ENCODE data around the gene MRAP2.
"Not testable (repeated sequence)": the region's sequence is repeated elsewhere in the genome, so short reads cannot be mapped to it uniquely, and the experiment has no call there.

The MRAP2 gene

GRCh38 chr6:84078335-84078734 is 44.8 kb downstream of the MRAP2 start:
- no peak for DNase-seq

GRCh38 chr6:84081222-84081621 is 47.6 kb downstream of the MRAP2 start:
- no peak for DNase-seq

- DNase-seq: no peak
These were observed 49.2 kb downstream of the MRAP2 start for GRCh38 chr6:84082689-84083265.

- DNase-seq: not testable (repeated sequence)
These were observed 51.1 kb downstream of the MRAP2 start for GRCh38 chr6:84084705-84085104.

GRCh38 chr6:84086056-84086455 is 52.5 kb downstream of the MRAP2 start:
- DNase-seq: no peak

GRCh38 chr6:84086545-84087429 is 53.2 kb downstream of the MRAP2 start:
- DNase-seq: no peak

- no peak for DNase-seq
These were observed 55.5 kb downstream of the MRAP2 start for GRCh38 chr6:84089081-84089480.

GRCh38 chr6:84089552-84089951 is 56.0 kb downstream of the MRAP2 start:
- DNase-seq: no peak

- no peak for DNase-seq
These were observed 60.2 kb downstream of the MRAP2 start for GRCh38 chr6:84093441-84094435.

- no peak for DNase-seq
These were observed 61.6 kb downstream of the MRAP2 start for GRCh38 chr6:84095156-84095555.

GRCh38 chr6:84103029-84103428 is 69.5 kb downstream of the MRAP2 start:
- no peak for DNase-seq

GRCh38 chr6:84105215-84105924 is 71.8 kb downstream of the MRAP2 start:
- DNase-seq: not testable (repeated sequence)

GRCh38 chr6:84107495-84107894 is 73.9 kb downstream of the MRAP2 start:
- DNase-seq: no peak

GRCh38 chr6:84111351-84111750 is 77.8 kb downstream of the MRAP2 start:
- DNase-seq: not testable (repeated sequence)

- not testable (repeated sequence) for DNase-seq
These were observed 81.5 kb downstream of the MRAP2 start for GRCh38 chr6:84114933-84115594.

- no peak for DNase-seq
These were observed 84.6 kb downstream of the MRAP2 start for GRCh38 chr6:84118191-84118590.

- no peak for DNase-seq
These were observed 85.7 kb downstream of the MRAP2 start for GRCh38 chr6:84119277-84119676.

GRCh38 chr6:84123186-84123585 is 89.6 kb downstream of the MRAP2 start:
- no peak for DNase-seq

- not testable (repeated sequence) for DNase-seq
These were observed 96.0 kb downstream of the MRAP2 start for GRCh38 chr6:84129588-84129987.

- not testable (repeated sequence) for DNase-seq
These were observed 99.8 kb downstream of the MRAP2 start for GRCh38 chr6:84133385-84133784.

- DNase-seq: no peak
These were observed 101.7 kb downstream of the MRAP2 start for GRCh38 chr6:84135291-84135690.

Data from cerebellar nuclear complex (tissue), 1 donor.